Measurements from ENCODE around the gene GREM2. TPM values are rescaled to one million over a fixed set of nuclear protein-coding genes. Genes with fewer than 3 reads are reported as not detected.

Gene GREM2
- total and polyA plus RNA-seq, 2 of the 4 experiments (the other 2 are of a cell fraction): 3.0 to 14.2 TPM

- peak overlapping the region; percentile 23; the same call in 1 of the 2 replicates for H3K23ac ChIP-seq (ENCODE audit: low read depth, low read length)
- no peak overlapping the region for H2BK15ac ChIP-seq (ENCODE audit: low read depth, low read length)
- peak overlapping the region in 1 of 2 experiments; percentile 40; a peak in 2 of 4 replicates for H4K8ac ChIP-seq (ENCODE audit: low read depth in 2 of 2, low read length in 2 of 2)
- in situ Hi-C loops (cut with MboI; ENCODE audit: low sequenced_read_pairs) (loop anchor here (25.0 kb wide), 1 partner anchor 224 kb away; no protein-coding TSS in a partner anchor), intact Hi-C loops (cut with micrococcal nuclease) (no loop called here), dilution Hi-C loops (cut with HindIII; ENCODE audit: low sequenced_read_pairs, unreplicated experiment) (no loop called here)
- H3K9ac ChIP-seq (ENCODE audit: low read depth, low read length): no peak overlapping the region
- 68% methylated on average over 5 of the region's 7 CpGs; no CpG with 5 or more reads in 1 of the 2 experiments for whole genome bisulfite sequencing, 2 experiments (ENCODE audit: extremely low coverage in 2 of 2, insufficient read length in 1 of 2)
- CTCF ChIA-PET: no interaction called here
- peak overlapping the region; percentile 9; the same call in 1 of the 2 replicates for H3K18ac ChIP-seq (ENCODE audit: low read depth, low read length)
- 0 out of 2 replicates have a peak overlapping the region, but pooled peaks have one; percentile 5 for H4K91ac ChIP-seq (ENCODE audit: insufficient read depth, low read depth, low read length)
- peak; percentile 30; the same call in 1 of the 2 replicates for ATAC-seq (ENCODE audit: low read depth)
- H3K4me1 ChIP-seq (ENCODE audit: control insufficient read depth, insufficient read depth, low read length): peaks cover 17% of the 10 kb centered on the region
- H2AFZ ChIP-seq (replicated peaks; ENCODE audit: low read length, poor library complexity): peak overlapping the region; percentile 14
- peak overlapping the region; percentile 33; the same call in 1 of the 2 replicates for H3K14ac ChIP-seq (replicated peaks; ENCODE audit: low read depth, low read length)
- no peak overlapping the region for H3K4me2 ChIP-seq (ENCODE audit: low read depth, low read length)
- H2BK120ac ChIP-seq (ENCODE audit: low read depth, low read length): peak overlapping the region; percentile 14; the same call in 1 of the 2 replicates
- H2AK9ac ChIP-seq (replicated peaks; ENCODE audit: low read depth, low read length, poor library complexity): no peak overlapping the region
- no peak overlapping the region for H2AK5ac ChIP-seq (ENCODE audit: low read depth, low read length)
- no peak overlapping the region for H3K27ac ChIP-seq (ENCODE audit: insufficient read depth, low read length)
- H3K9me3 ChIP-seq (ENCODE audit: control insufficient read depth, insufficient read depth, low read length): no peaks in the 10 kb centered on the region
- H2BK5ac ChIP-seq (ENCODE audit: low read depth, low read length, poor library complexity, severe bottlenecking): no peak overlapping the region
- H2BK20ac ChIP-seq (ENCODE audit: low read depth, low read length): peak overlapping the region; percentile 41
- no peak overlapping the region for H3K56ac ChIP-seq (ENCODE audit: extremely low read depth, insufficient read depth, low read length)
- H3K27me3 ChIP-seq (ENCODE audit: control insufficient read depth, insufficient read depth, low read length): no peaks in the 10 kb centered on the region
- peaks cover under 1% of the 10 kb centered on the region; the same call in 1 of the 2 replicates for H3K9me1 ChIP-seq (ENCODE audit: insufficient read depth, low read length)
- DNase-seq: no peak
- peak overlapping the region; percentile 56; the same call in 1 of the 2 replicates for H3K4ac ChIP-seq (ENCODE audit: low read depth, low read length)
- POLR2A ChIA-PET (ENCODE audit: unreplicated experiment): no interaction called here
- 0 out of 2 replicates have a peak overlapping the region, but pooled peaks have one; percentile 62 for H4K5ac ChIP-seq (ENCODE audit: low read depth, low read length)
- no peaks in the 10 kb centered on the region for H3K36me3 ChIP-seq (ENCODE audit: control insufficient read depth, insufficient read depth, low read length)
- BruUV-seq (replicated peaks): no TSS peak
- H4K20me1 ChIP-seq (ENCODE audit: insufficient read depth, low read length): no peaks in the 10 kb centered on the region
- no peak overlapping the region for H3K4me3 ChIP-seq (ENCODE audit: insufficient read depth, low read depth, low read length)
- peaks cover 10 to 43% of the 10 kb centered on the region in 2 experiments; a peak in 3 of 4 replicates for H3K79me1 ChIP-seq (ENCODE audit: low read depth in 1 of 2, low read length in 2 of 2)
- TF ChIP-seq MXI1 (IDR thresholded peaks at IDR 0.05; ENCODE audit: borderline replicate concordance, low read depth, low read length): no peak
- TF ChIP-seq BHLHE40 (IDR thresholded peaks at IDR 0.05; ENCODE audit: low read depth, low read length): no peak
- TF ChIP-seq, protein P1, sequence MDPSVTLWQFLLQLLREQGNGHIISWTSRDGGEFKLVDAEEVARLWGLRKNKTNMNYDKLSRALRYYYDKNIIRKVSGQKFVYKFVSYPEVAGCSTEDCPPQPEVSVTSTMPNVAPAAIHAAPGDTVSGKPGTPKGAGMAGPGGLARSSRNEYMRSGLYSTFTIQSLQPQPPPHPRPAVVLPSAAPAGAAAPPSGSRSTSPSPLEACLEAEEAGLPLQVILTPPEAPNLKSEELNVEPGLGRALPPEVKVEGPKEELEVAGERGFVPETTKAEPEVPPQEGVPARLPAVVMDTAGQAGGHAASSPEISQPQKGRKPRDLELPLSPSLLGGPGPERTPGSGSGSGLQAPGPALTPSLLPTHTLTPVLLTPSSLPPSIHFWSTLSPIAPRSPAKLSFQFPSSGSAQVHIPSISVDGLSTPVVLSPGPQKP (IDR thresholded peaks at IDR 0.05; ENCODE audit: borderline replicate concordance, low read depth, low read length): no peak
- TF ChIP-seq, protein P2, sequence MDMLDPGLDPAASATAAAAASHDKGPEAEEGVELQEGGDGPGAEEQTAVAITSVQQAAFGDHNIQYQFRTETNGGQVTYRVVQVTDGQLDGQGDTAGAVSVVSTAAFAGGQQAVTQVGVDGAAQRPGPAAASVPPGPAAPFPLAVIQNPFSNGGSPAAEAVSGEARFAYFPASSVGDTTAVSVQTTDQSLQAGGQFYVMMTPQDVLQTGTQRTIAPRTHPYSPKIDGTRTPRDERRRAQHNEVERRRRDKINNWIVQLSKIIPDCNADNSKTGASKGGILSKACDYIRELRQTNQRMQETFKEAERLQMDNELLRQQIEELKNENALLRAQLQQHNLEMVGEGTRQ (IDR thresholded peaks at IDR 0.05; ENCODE audit: low read depth, low read length): no peak
- TF ChIP-seq CHD1 (IDR thresholded peaks at IDR 0.05; ENCODE audit: low read depth, low read length): no peak
- no peak for TF ChIP-seq RCOR1 (IDR thresholded peaks at IDR 0.05; ENCODE audit: insufficient replicate concordance, low read length)
- no peak for TF ChIP-seq FOS (IDR thresholded peaks at IDR 0.05; ENCODE audit: low read depth, low read length)
- no peak for TF ChIP-seq POLR2A (IDR thresholded peaks at IDR 0.05; ENCODE audit: low read depth, low read length)
- no peak for TF ChIP-seq NFE2L2 (IDR thresholded peaks at IDR 0.05; ENCODE audit: low read depth, low read length)
- no peak for TF ChIP-seq CEBPB (IDR thresholded peaks at IDR 0.05; ENCODE audit: low read depth, low read length)
- no peak for TF ChIP-seq MAZ (IDR thresholded peaks at IDR 0.05; ENCODE audit: borderline replicate concordance, low read depth, low read length)
- no peak for TF ChIP-seq RAD21 (IDR thresholded peaks at IDR 0.05; ENCODE audit: low read length)
- TF ChIP-seq, protein P3, sequence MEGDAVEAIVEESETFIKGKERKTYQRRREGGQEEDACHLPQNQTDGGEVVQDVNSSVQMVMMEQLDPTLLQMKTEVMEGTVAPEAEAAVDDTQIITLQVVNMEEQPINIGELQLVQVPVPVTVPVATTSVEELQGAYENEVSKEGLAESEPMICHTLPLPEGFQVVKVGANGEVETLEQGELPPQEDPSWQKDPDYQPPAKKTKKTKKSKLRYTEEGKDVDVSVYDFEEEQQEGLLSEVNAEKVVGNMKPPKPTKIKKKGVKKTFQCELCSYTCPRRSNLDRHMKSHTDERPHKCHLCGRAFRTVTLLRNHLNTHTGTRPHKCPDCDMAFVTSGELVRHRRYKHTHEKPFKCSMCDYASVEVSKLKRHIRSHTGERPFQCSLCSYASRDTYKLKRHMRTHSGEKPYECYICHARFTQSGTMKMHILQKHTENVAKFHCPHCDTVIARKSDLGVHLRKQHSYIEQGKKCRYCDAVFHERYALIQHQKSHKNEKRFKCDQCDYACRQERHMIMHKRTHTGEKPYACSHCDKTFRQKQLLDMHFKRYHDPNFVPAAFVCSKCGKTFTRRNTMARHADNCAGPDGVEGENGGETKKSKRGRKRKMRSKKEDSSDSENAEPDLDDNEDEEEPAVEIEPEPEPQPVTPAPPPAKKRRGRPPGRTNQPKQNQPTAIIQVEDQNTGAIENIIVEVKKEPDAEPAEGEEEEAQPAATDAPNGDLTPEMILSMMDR (conservative IDR thresholded peaks at IDR 0.05; ENCODE audit: low read depth, low read length): no peak
- TF ChIP-seq MAFK (IDR thresholded peaks at IDR 0.05; ENCODE audit: low read depth, low read length): no peak
- no peak for TF ChIP-seq RFX5 (IDR thresholded peaks at IDR 0.05; ENCODE audit: low read depth, low read length)
Measured at GRCh38 chr1:240462766-240463395, 149.1 kb downstream of the GREM2 start.

Data from IMR-90 (cell line).